Ascending aorta (tissue), 2 donors: ENCODE measurements around the gene NKAIN2. TPM values are rescaled to one million over a fixed set of nuclear protein-coding genes. Genes with fewer than 3 reads are reported as not detected.

Experiments used
- DNase-seq, 2 donors: peaks; one replicate each; pipeline ENCODE4 v3.0.0-alpha.2; 2019; ENCODE audit warnings: low spot score in 2 of 2
- H3K27ac ChIP-seq, 2 donors: fragments of 200-600 bp; sonication (generic); one replicate each; pipeline ENCODE4 v1.5.1; 2016 to 2017; ENCODE audit warnings: mild to moderate bottlenecking in 1 of 2
- H3K27me3 ChIP-seq: fragments of 200-600 bp; sonication (generic); one replicate; pipeline ENCODE4 v1.5.1; 2017
- H3K36me3 ChIP-seq, 2 donors: fragments of 200-600 bp; sonication (generic); one replicate each; pipeline ENCODE4 v1.5.1; 2016
- H3K4me1 ChIP-seq, 2 donors: fragments of 200-600 bp; sonication (generic); one replicate each; pipeline ENCODE4 v1.5.1; 2016 to 2017; ENCODE audit warnings: mild to moderate bottlenecking in 1 of 2
- H3K4me3 ChIP-seq, 2 donors: fragments of 200-600 bp; sonication (generic); one replicate each; pipeline ENCODE4 v1.5.1; 2016 to 2017; ENCODE audit warnings: mild to moderate bottlenecking in 1 of 2
- H3K9me3 ChIP-seq, 2 donors: fragments of 200-600 bp; sonication (generic); one replicate each; pipeline ENCODE4 v1.5.1; 2016
- intact Hi-C: fragments of 100-400 bp; cut with DNase I; formaldehyde crosslinking; loops from one replicate; pipeline ENCODE4 v1.15.1; 2023
- total RNA-seq: library from RNA; depleted of rRNA; stranded (reverse); fragments of >200 nt; gene quantifications from one replicate; pipeline ENCODE4 v1.1.0, GENCODE V29; 2016
- TF ChIP-seq, protein P1 (sequence below), 3 experiments: fragments of 200-600 bp in 2 of 3; fragments of 450-650 bp in 1 of 3; sonication (generic) in 2 of 3; IDR thresholded peaks; one replicate each; pipeline ENCODE4 v1.5.1; 2016 to 2019; ENCODE audit warnings: antibody characterized with exemption in 3 of 3, mild to moderate bottlenecking in 1 of 3, moderate library complexity in 1 of 3

NKAIN2 gene
- total RNA-seq, 1 donor from 2014 or later, result 0.11 TPM

- no peaks in the 10 kb centered on the region for H3K9me3 ChIP-seq
- H3K4me1 ChIP-seq, result no peaks in the 10 kb centered on the region
- intact Hi-C loops, result no loop called here
- DNase-seq, result no peak
- TF ChIP-seq, protein P1, sequence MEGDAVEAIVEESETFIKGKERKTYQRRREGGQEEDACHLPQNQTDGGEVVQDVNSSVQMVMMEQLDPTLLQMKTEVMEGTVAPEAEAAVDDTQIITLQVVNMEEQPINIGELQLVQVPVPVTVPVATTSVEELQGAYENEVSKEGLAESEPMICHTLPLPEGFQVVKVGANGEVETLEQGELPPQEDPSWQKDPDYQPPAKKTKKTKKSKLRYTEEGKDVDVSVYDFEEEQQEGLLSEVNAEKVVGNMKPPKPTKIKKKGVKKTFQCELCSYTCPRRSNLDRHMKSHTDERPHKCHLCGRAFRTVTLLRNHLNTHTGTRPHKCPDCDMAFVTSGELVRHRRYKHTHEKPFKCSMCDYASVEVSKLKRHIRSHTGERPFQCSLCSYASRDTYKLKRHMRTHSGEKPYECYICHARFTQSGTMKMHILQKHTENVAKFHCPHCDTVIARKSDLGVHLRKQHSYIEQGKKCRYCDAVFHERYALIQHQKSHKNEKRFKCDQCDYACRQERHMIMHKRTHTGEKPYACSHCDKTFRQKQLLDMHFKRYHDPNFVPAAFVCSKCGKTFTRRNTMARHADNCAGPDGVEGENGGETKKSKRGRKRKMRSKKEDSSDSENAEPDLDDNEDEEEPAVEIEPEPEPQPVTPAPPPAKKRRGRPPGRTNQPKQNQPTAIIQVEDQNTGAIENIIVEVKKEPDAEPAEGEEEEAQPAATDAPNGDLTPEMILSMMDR (IDR thresholded peaks at IDR 0.05), result no peak
- H3K27me3 ChIP-seq, result no peaks in the 10 kb centered on the region
- no peak overlapping the region for H3K4me3 ChIP-seq
- H3K27ac ChIP-seq, result no peak overlapping the region
- H3K36me3 ChIP-seq, result no peaks in the 10 kb centered on the region
Observed at GRCh38 chr6:123788319-123788718, 15.3 kb upstream of the NKAIN2 start.

GRCh38 chr6:123794190-123794589 lies 9.5 kb upstream of the NKAIN2 start:
- intact Hi-C loops, result no loop called here
- no peaks in the 10 kb centered on the region for H3K36me3 ChIP-seq
- no peak overlapping the region for H3K27ac ChIP-seq
- no peak for DNase-seq
- no peaks in the 10 kb centered on the region for H3K27me3 ChIP-seq
- TF ChIP-seq, protein P1 (IDR thresholded peaks at IDR 0.05), result no peak
- H3K4me3 ChIP-seq, result no peak overlapping the region
- no peaks in the 10 kb centered on the region for H3K9me3 ChIP-seq
- H3K4me1 ChIP-seq, result no peaks in the 10 kb centered on the region

GRCh38 chr6:123794799-123795198 lies 8.9 kb upstream of the NKAIN2 start:
- no peak for DNase-seq
- Histone ChIP-seq H3K4me1 (no peaks in the 10 kb centered on the region), H3K27ac (no peak overlapping the region), H3K9me3 (no peaks in the 10 kb centered on the region), H3K27me3 (no peaks in the 10 kb centered on the region), H3K4me3 (no peak overlapping the region), H3K36me3 (no peaks in the 10 kb centered on the region)
- intact Hi-C loops, result no loop called here
- TF ChIP-seq, protein P1 (IDR thresholded peaks at IDR 0.05), result no peak

- H3K36me3 ChIP-seq, result no peaks in the 10 kb centered on the region
- H3K27me3 ChIP-seq, result no peaks in the 10 kb centered on the region
- no peak overlapping the region for H3K27ac ChIP-seq
- no peak for DNase-seq
- TF ChIP-seq, protein P1 (IDR thresholded peaks at IDR 0.05), result no peak
- H3K4me1 ChIP-seq, result peaks cover 0 to 3% of the 10 kb centered on the region in 2 donors
- H3K4me3 ChIP-seq, result no peak overlapping the region
- intact Hi-C loops, result loop anchor here (5.0 kb wide), 1 partner anchor 1051 kb away; no protein-coding TSS in a partner anchor
- no peaks in the 10 kb centered on the region for H3K9me3 ChIP-seq
Observed at GRCh38 chr6:123801067-123801466, 2.6 kb upstream of the NKAIN2 start.

DNA sequence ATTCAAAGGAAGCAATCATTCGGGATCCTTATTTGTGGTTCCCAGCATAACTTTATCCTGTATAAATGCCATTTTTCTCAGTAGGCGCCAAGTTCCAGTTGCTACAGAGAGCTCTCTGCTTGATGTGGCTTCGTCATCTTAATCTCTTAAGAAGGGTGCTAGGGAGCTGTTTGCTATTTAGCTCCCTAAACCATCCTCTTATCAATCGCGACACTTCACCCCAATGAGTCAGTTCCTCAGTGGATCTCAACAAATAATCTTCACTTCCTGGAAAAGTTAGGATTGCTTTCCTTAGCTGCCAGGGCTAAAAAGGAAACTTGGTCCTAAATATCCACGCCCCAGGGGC lies 1.3 kb upstream of the NKAIN2 start:
- peaks cover 0 to 3% of the 10 kb centered on the region in 2 donors for H3K4me1 ChIP-seq
- intact Hi-C loops, result loop anchor here (5.0 kb wide), 1 partner anchor 1050 kb away; no protein-coding TSS in a partner anchor
- TF ChIP-seq, protein P1 (IDR thresholded peaks at IDR 0.05), result no peak
- H3K9me3 ChIP-seq, result no peaks in the 10 kb centered on the region
- no peaks in the 10 kb centered on the region for H3K36me3 ChIP-seq
- H3K4me3 ChIP-seq, result peak overlapping the region; percentile 64 to 66
- H3K27ac ChIP-seq, result no peak overlapping the region
- no peak for DNase-seq
- H3K27me3 ChIP-seq, result no peaks in the 10 kb centered on the region
